PFSK-1 (cell line): Measurements from ENCODE around the gene PPM1B.

ENCODE experiments used
- POLR2AphosphoS5 ChIP-seq: IDR thresholded peaks from 2 replicates; pipeline ENCODE4 v1.6.1; 2012; ENCODE audit warnings: low read depth, mild to moderate bottlenecking, control low read depth, low read length, moderate library complexity
- SIN3A ChIP-seq: IDR thresholded peaks from 2 replicates; pipeline ENCODE4 v1.6.1; 2012; ENCODE audit warnings: mild to moderate bottlenecking, low read length, moderate library complexity, borderline replicate concordance; ENCODE audit not compliant: insufficient read depth
- TAF1 ChIP-seq: IDR thresholded peaks from 2 replicates; pipeline ENCODE4 v1.6.1; 2012; ENCODE audit warnings: low read length, control low read depth, borderline replicate concordance; ENCODE audit not compliant: insufficient read depth
- TF ChIP-seq, protein P1 (sequence below), 2 experiments: IDR thresholded peaks; 2 replicates each; pipeline versions ENCODE4 v1.6.1 to v1.8.0; 2011 to 2012; ENCODE audit warnings: low read depth in 2 of 2, low read length in 2 of 2, control low read depth in 1 of 2, inconsistent platforms in 1 of 2, mild to moderate bottlenecking in 1 of 2, moderate library complexity in 1 of 2; ENCODE audit not compliant: insufficient read depth in 1 of 2

DNA sequence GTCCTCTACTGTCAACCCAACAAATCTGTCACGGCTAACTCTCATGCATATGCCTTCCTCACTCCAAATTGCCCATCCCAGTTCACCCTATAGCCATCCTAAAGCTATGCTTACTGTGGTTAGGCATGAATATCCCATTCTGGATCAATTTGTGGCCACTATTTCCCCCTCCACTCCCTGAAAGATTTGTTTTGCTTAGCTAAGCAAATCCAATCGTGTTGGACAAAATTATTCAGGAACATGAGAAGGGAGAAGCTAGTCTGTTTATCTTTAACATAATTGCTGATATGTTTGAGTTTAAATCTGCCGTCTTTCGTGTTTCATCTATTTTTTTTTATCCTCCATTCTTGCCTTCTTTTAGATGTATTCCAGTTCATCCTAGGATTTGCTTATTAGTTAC, 43.6 kb downstream of the PPM1B start:
- TF ChIP-seq POLR2AphosphoS5: no peak
- TF ChIP-seq, protein P1, sequence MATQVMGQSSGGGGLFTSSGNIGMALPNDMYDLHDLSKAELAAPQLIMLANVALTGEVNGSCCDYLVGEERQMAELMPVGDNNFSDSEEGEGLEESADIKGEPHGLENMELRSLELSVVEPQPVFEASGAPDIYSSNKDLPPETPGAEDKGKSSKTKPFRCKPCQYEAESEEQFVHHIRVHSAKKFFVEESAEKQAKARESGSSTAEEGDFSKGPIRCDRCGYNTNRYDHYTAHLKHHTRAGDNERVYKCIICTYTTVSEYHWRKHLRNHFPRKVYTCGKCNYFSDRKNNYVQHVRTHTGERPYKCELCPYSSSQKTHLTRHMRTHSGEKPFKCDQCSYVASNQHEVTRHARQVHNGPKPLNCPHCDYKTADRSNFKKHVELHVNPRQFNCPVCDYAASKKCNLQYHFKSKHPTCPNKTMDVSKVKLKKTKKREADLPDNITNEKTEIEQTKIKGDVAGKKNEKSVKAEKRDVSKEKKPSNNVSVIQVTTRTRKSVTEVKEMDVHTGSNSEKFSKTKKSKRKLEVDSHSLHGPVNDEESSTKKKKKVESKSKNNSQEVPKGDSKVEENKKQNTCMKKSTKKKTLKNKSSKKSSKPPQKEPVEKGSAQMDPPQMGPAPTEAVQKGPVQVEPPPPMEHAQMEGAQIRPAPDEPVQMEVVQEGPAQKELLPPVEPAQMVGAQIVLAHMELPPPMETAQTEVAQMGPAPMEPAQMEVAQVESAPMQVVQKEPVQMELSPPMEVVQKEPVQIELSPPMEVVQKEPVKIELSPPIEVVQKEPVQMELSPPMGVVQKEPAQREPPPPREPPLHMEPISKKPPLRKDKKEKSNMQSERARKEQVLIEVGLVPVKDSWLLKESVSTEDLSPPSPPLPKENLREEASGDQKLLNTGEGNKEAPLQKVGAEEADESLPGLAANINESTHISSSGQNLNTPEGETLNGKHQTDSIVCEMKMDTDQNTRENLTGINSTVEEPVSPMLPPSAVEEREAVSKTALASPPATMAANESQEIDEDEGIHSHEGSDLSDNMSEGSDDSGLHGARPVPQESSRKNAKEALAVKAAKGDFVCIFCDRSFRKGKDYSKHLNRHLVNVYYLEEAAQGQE (IDR thresholded peaks at IDR 0.05; ENCODE audit: insufficient read depth in 1 of 2, low read depth in 2 of 2, low read length in 2 of 2): no peak
- TF ChIP-seq TAF1: no peak
- no peak for TF ChIP-seq SIN3A
